ENCODE measurements around the gene TRAK1.

The TRAK1 gene

DNA sequence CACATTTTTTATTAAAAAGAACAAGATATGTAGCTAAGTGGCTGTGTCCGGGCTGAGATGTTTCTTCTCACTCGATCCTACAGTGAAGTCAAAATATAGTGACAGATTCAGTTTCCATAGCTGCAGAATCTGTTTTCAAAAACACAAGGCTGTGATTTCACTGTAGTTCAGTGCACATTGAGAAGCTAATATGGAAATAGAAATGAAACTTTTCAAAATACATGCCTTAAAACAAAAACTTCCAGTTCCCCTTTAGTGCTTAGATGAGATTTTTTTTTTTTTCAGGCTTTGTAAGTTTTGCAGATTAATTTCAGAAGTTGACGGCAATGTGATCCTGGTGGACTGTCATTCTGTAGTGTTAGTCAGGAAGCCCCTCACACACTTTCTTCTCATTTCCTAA is 23.8 kb upstream of the TRAK1 start:
- DNase-seq, result peak in 1 of 2 donors; percentile 43

- no peak for DNase-seq
Observed at GRCh38 chr3:42068303-42069088, 22.7 kb upstream of the TRAK1 start.

GRCh38 chr3:42070089-42070488 is 21.1 kb upstream of the TRAK1 start:
- DNase-seq, result no peak

DNA sequence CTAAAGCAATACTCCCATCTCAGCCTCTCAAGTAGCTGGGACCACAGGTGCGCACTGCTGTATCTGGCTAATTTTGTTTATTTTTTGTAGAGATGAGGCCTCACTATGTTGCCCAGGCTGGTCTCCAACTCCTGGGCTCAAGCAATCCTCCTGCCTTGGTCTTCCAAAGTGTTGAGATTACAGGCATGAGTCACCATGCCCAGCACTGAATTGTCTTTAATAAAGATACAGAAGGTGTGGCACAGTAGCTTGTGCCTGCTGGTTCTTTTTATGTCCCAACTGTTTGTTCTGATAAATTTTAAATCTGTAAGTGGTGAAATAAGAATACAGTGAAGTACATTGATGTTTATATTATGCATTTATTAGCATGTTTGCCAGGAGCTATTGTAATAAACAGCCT is 20.6 kb upstream of the TRAK1 start:
- DNase-seq, result no peak

GRCh38 chr3:42071904-42072812 is 19.0 kb upstream of the TRAK1 start:
- no peak for DNase-seq

DNA sequence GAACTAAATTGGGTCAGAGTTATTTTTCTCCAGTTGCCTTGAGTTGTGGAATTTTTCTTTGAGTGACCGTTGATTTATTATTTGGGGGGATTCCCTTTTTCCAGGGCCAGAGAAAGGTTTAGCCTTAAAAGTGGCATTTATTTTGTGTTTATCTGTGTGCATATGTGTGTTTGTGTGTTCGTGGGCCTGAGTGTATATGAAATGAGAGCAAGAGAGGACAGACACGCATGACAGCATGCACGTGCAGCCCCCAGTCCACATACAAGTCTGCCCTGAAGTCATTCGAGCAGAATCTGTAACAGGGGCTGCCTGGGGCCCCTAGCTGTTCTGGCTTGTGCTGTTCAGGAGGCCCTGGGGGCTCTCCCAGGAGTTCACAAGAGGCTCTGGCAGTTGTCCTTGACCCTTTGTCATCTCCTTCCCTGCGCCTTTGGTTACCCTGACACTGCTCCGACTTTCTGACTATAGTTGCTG is 18.3 kb upstream of the TRAK1 start:
- DNase-seq, result no peak

- DNase-seq, result no peak
Observed at GRCh38 chr3:42077785-42078184, 13.4 kb upstream of the TRAK1 start.

GRCh38 chr3:42078677-42079076 is 12.5 kb upstream of the TRAK1 start:
- DNase-seq, result no peak

DNA sequence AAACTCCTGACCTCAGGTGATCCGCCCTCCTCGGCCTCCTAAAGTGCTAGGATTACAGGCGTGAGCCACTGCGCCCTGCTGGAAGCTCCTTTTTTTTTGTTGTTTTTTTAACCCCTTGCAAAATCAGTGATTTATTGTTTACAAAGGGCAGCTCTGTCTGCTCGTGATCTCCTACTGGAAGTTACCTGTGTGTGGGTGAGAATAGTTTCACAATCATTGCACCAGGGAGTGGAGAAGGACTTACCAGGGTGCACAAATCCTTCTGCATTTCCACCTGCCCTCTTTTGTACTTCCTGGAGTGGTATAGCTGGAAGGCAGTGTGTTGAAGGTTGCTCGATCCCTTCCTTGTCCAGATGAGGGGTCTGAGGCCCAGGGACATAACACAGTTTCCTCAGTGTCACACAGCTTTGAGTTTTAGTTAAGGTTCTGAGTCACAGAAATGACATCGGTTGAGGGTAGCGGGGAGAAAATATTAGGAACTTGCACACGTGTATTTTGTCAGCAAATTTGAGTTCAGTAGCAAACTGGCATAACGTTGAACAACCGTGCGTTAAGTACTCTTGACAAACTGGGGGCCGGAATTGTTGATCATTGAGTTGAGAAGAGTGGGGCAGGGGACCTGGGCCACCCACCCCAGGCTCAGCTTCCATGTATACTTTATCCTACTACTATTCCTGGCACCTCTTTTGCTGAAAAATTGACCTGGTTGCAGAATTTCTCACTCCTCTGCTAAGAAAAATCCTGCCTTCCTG is 11.3 kb upstream of the TRAK1 start:
- no peak for DNase-seq

- DNase-seq, result peak in 1 of 2 donors; percentile 21
Observed at GRCh38 chr3:42080453-42080872, 10.7 kb upstream of the TRAK1 start.

DNA sequence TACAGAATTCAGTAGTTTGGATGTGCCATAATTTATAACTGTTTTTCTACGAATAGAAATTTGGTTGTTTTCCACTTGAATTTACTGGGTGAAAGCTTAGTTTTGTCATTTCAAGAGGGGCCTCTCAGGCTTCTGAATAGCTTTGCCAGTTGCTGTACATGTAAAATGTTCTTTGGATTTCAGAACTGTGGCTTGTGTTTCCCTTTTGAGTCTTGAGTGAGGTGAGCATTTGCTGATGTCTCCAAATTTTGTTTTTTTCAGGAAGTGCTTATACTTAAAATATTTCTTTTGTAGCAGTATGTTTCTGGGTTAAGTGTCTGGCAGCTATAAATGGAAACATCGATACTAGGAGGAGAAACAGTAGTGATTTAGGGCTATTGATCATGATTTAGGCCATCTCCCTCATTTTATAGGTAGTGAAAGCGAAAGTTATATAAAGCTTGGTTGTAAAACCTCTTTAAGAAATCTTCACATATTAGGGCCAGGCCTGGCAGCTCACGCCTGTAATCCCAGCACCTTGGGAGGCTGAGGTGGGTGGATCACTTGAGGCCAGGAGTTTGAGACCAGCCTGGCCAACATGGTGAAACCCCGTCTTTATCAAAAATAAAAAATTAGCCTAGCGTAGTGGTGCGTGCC is 9.2 kb upstream of the TRAK1 start:
- DNase-seq, result no peak

DNA sequence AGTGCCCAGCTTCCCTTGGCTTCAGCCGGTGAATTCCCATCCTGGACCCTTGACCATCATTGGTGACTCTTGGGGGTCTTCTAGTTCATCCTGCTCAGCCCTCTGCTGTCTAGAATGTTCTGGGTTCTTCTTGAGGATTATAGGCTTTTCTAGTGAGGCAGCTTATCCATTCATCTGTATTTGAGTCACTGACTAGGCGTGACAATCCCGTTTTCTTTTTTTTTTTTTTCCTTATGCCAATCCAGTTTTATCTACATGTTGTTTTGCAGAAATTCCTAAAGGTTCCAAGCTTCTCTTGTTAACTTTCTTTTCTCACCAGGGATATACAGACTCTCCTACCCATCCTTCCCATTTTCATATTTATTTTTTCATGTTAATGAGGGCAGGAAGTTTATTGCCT is 6.6 kb upstream of the TRAK1 start:
- no peak for DNase-seq

- DNase-seq, result no peak
Observed at GRCh38 chr3:42085641-42086376, 5.3 kb upstream of the TRAK1 start.

- no peak for DNase-seq
Observed at GRCh38 chr3:42088803-42089530, 2.2 kb upstream of the TRAK1 start.

- DNase-seq, result no peak
Observed at GRCh38 chr3:42092006-42092405, 849 bp downstream of the TRAK1 start.

- no peak for DNase-seq
Observed at GRCh38 chr3:42094128-42094527, 3.0 kb downstream of the TRAK1 start.

- DNase-seq, result no peak
Observed at GRCh38 chr3:42094691-42095391, 3.7 kb downstream of the TRAK1 start.

- DNase-seq, result no peak
Observed at GRCh38 chr3:42095540-42095939, 4.4 kb downstream of the TRAK1 start.

GRCh38 chr3:42096796-42097565 is 5.8 kb downstream of the TRAK1 start:
- no peak for DNase-seq

DNA sequence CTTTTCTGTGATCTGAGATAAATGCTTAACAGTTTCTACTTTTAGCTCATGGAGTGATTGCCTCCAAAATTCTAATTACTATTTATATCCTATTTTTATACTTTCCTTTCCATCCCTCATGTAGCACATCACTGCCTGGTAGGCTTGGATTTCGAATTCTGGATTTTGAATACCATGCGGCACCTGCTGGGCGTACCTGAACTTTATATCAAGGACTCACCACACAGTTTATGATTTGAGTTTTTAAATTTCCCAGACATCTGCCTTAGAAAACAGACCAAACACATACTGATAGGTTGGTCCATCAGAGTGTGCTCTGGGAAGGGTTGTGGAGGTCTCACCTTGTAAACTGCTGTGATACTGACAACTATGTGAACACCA is 6.4 kb downstream of the TRAK1 start:
- no peak for DNase-seq
